IMR-90 (cell line): ENCODE measurements around the gene TAF1B. TPM values are rescaled to one million over a fixed set of nuclear protein-coding genes. Genes with fewer than 3 reads are reported as not detected.

Source experiments
- ATAC-seq: fragments of 200-7000 bp; cut with Tn5 transposase; 2 replicates; pipeline ENCODE4 v1.9.1; 2020; ENCODE audit warnings: low read depth, mild to moderate bottlenecking, moderate library complexity
- BruUV-seq: library from RNA; stranded (reverse); fragments of 400-500 nt; replicated peaks from 2 replicates; lab custom pipeline; 2021; lab: Mats Ljungman, UMichigan
- CTCF ChIA-PET: fragments of 300-600 bp; formaldehyde crosslinking; extraction: SDS; loops from one replicate; lab custom pipeline; 2021; ENCODE audit warnings: antibody characterized with exemption; lab: Yijun Ruan, JAX
- POLR2A ChIA-PET: fragments of 300-600 bp; sonication (Branson Sonifier 250); formaldehyde crosslinking; loops from one replicate; lab custom pipeline; 2022; ENCODE audit warnings: antibody characterized with exemption; ENCODE audit not compliant: unreplicated experiment; lab: Charles Lee
- DNase-seq: peaks from one replicate; pipeline ENCODE4 v3.0.0; 2013
- H2AFZ ChIP-seq: replicated peaks from 2 replicates; pipeline ENCODE3; 2013; ENCODE audit warnings: low read length, mild to moderate bottlenecking; ENCODE audit not compliant: poor library complexity
- H2AK5ac ChIP-seq: 2 replicates; pipeline ENCODE4 v1.6.1; 2013; ENCODE audit warnings: low read depth, low read length, inconsistent platforms
- H2AK9ac ChIP-seq: replicated peaks from 2 replicates; pipeline ENCODE3; 2013; ENCODE audit warnings: mild to moderate bottlenecking, low read depth, low read length, moderate library complexity; ENCODE audit not compliant: poor library complexity
- H2BK120ac ChIP-seq: 2 replicates; pipeline ENCODE4 v1.6.1; 2013; ENCODE audit warnings: low read depth, low read length, inconsistent platforms
- H2BK15ac ChIP-seq: 3 replicates; pipeline ENCODE4 v1.6.1; 2013; ENCODE audit warnings: low read depth, low read length, inconsistent platforms
- H2BK20ac ChIP-seq: 2 replicates; pipeline ENCODE4 v1.6.1; 2013; ENCODE audit warnings: low read depth, mild to moderate bottlenecking, inconsistent platforms, low read length, moderate library complexity
- H2BK5ac ChIP-seq: 2 replicates; pipeline ENCODE4 v1.6.1; 2013; ENCODE audit warnings: mild to moderate bottlenecking, low read depth, low read length, inconsistent platforms; ENCODE audit not compliant: poor library complexity, severe bottlenecking
- H3K14ac ChIP-seq: replicated peaks from 2 replicates; pipeline ENCODE4 v1.6.1; 2013; ENCODE audit warnings: low read depth, low read length, inconsistent platforms
- H3K18ac ChIP-seq: 2 replicates; pipeline ENCODE4 v1.6.1; 2013; ENCODE audit warnings: low read depth, low read length, control low read depth
- H3K23ac ChIP-seq: 2 replicates; pipeline ENCODE4 v1.6.1; 2013; ENCODE audit warnings: low read depth, low read length, inconsistent platforms
- H3K27ac ChIP-seq: 2 replicates; pipeline ENCODE4 v1.5.1; 2013; ENCODE audit warnings: mild to moderate bottlenecking, control low read depth, low read length; ENCODE audit not compliant: insufficient read depth
- H3K27me3 ChIP-seq: 2 replicates; pipeline ENCODE4 v1.6.1; 2013; ENCODE audit warnings: low read length; ENCODE audit not compliant: control insufficient read depth, insufficient read depth
- H3K36me3 ChIP-seq: 2 replicates; pipeline ENCODE4 v1.6.1; 2013; ENCODE audit warnings: low read length, mixed read lengths; ENCODE audit not compliant: control insufficient read depth, insufficient read depth
- H3K4ac ChIP-seq: 2 replicates; pipeline ENCODE4 v1.6.1; 2013; ENCODE audit warnings: low read depth, low read length, inconsistent platforms
- H3K4me1 ChIP-seq: 2 replicates; pipeline ENCODE4 v1.6.1; 2013; ENCODE audit warnings: low read length, mixed read lengths; ENCODE audit not compliant: control insufficient read depth, insufficient read depth
- H3K4me2 ChIP-seq: 2 replicates; pipeline ENCODE4 v1.6.1; 2013; ENCODE audit warnings: low read depth, mild to moderate bottlenecking, control low read depth, low read length, moderate library complexity
- H3K4me3 ChIP-seq: 2 replicates; pipeline ENCODE4 v1.5.1; 2013; ENCODE audit warnings: low read depth, mild to moderate bottlenecking, control low read depth, low read length, moderate library complexity; ENCODE audit not compliant: insufficient read depth
- H3K56ac ChIP-seq: 2 replicates; pipeline ENCODE4 v1.6.1; 2013; ENCODE audit warnings: low read length, inconsistent platforms; ENCODE audit not compliant: insufficient read depth; ENCODE audit errors: extremely low read depth
- H3K79me1 ChIP-seq, 2 experiments: 2 replicates each; pipeline ENCODE4 v1.6.1; 2013; ENCODE audit warnings: low read length in 2 of 2, inconsistent platforms in 1 of 2, low read depth in 1 of 2
- H3K9ac ChIP-seq: 2 replicates; pipeline ENCODE4 v1.6.1; 2013; ENCODE audit warnings: low read depth, low read length, control low read depth
- H3K9me1 ChIP-seq: 2 replicates; pipeline ENCODE4 v1.6.1; 2013; ENCODE audit warnings: low read length, inconsistent platforms; ENCODE audit not compliant: insufficient read depth
- H3K9me3 ChIP-seq: 2 replicates; pipeline ENCODE4 v1.6.1; 2013; ENCODE audit warnings: low read length; ENCODE audit not compliant: control insufficient read depth, insufficient read depth
- H4K20me1 ChIP-seq: 2 replicates; pipeline ENCODE4 v1.6.1; 2013; ENCODE audit warnings: low read length, inconsistent platforms; ENCODE audit not compliant: insufficient read depth
- H4K5ac ChIP-seq: 2 replicates; pipeline ENCODE4 v1.6.1; 2013; ENCODE audit warnings: mild to moderate bottlenecking, low read depth, low read length, control low read depth
- H4K8ac ChIP-seq, 2 experiments: 2 replicates each; pipeline ENCODE4 v1.6.1; 2013; ENCODE audit warnings: low read depth in 2 of 2, low read length in 2 of 2, control low read depth in 1 of 2, inconsistent platforms in 1 of 2
- H4K91ac ChIP-seq: 2 replicates; pipeline ENCODE4 v1.6.1; 2013; ENCODE audit warnings: low read depth, low read length, inconsistent platforms; ENCODE audit not compliant: insufficient read depth
- CEBPB ChIP-seq: IDR thresholded peaks from 2 replicates; pipeline ENCODE4 v1.6.1; 2012; ENCODE audit warnings: low read depth, low read length, improper control_type of control experiment
- CTCF ChIP-seq: conservative IDR thresholded peaks from 2 replicates; pipeline ENCODE4 v1.5.1; 2012; ENCODE audit warnings: mild to moderate bottlenecking, low read depth, low read length, improper control_type of control experiment
- MXI1 ChIP-seq: IDR thresholded peaks from 2 replicates; pipeline ENCODE4 v1.6.1; 2012; ENCODE audit warnings: low read depth, mild to moderate bottlenecking, low read length, moderate library complexity, borderline replicate concordance
- WGBS, 2 experiments: methylation state at CpG; one replicate each; pipeline versions ENCODE4 v1.1.5 to v1.1.7; 2013; ENCODE audit warnings: missing lambda C conversion rate in 2 of 2; ENCODE audit not compliant: insufficient read length in 1 of 2; ENCODE audit errors: extremely low coverage in 2 of 2; 5-methylcytosine and 5-hydroxymethylcytosine counted together
- dilution Hi-C: fragments of 300-500 bp; cut with HindIII; formaldehyde crosslinking; loops from one replicate; pipeline ENCODE4 v1.14.3; 2018; ENCODE audit warnings: low sequenced_read_pairs; ENCODE audit not compliant: unreplicated experiment
- in situ Hi-C: fragments of 300-500 bp; cut with MboI; formaldehyde crosslinking; loops from 3 replicates; pipeline ENCODE4 v1.14.3; 2019; ENCODE audit warnings: low sequenced_read_pairs, inconsistent platforms, mixed read lengths
- intact Hi-C: fragments of 100-400 bp; cut with micrococcal nuclease; formaldehyde crosslinking; loops from 2 replicates; pipeline ENCODE4 v1.10.0; 2022
- polyA plus RNA-seq, 3 experiments: library from polyadenylated mRNA; depleted of rRNA; stranded (reverse); fragments of >200 nt; gene quantifications; 2 replicates each; pipeline ENCODE4 v1.2.3, GENCODE V29; 2012; ENCODE audit warnings: low replicate concordance in 1 of 3
- total RNA-seq: library from RNA; depleted of rRNA; stranded (reverse); fragments of >200 nt; gene quantifications from 2 replicates; pipeline ENCODE4 v1.2.3, GENCODE V29; 2012

The TAF1B gene
- total and polyA plus RNA-seq, 2 of the 4 experiments (the other 2 are of a cell fraction): 8.4 to 19.9 TPM

- in situ Hi-C loops (loop anchor here (5.0 kb wide), 1 partner anchor 250 kb away; no protein-coding TSS in a partner anchor), dilution Hi-C loops (no loop called here), intact Hi-C loops (no loop called here)
- Histone ChIP-seq H3K56ac (no peak overlapping the region), H3K4me3 (no peak overlapping the region), H2AFZ (no peak overlapping the region), H3K4me2 (no peak overlapping the region), H2BK120ac (no peak overlapping the region), H3K27me3 (peaks cover under 1% of the 10 kb centered on the region; the same call in 1 of the 2 replicates), H4K91ac (no peak overlapping the region), H3K14ac (no peak overlapping the region), H3K9ac (no peak overlapping the region), H3K27ac (no peak overlapping the region), H3K23ac (no peak overlapping the region), H3K79me1 (no peaks in the 10 kb centered on the region), H2BK5ac (no peak overlapping the region), H4K20me1 (no peaks in the 10 kb centered on the region; the same call in 1 of the 2 replicates), H2AK5ac (no peak overlapping the region), H3K4me1 (peaks cover 12% of the 10 kb centered on the region), H4K8ac (no peak overlapping the region), H2BK15ac (no peak overlapping the region), H2BK20ac (no peak overlapping the region), H3K9me1 (peaks cover 4% of the 10 kb centered on the region; the same call in 1 of the 2 replicates), H2AK9ac (no peak overlapping the region), H4K5ac (no peak overlapping the region), H3K9me3 (no peaks in the 10 kb centered on the region), H3K36me3 (no peaks in the 10 kb centered on the region), H3K18ac (no peak overlapping the region), H3K4ac (no peak overlapping the region)
- no peak for ATAC-seq
- TF ChIP-seq MXI1 (no peak), CEBPB (no peak), CTCF (no peak)
- DNase-seq: no peak
- POLR2A ChIA-PET: no interaction called here
- CTCF ChIA-PET: interaction anchor here (1.0 to 1.2 kb wide), 2 partner anchors 17 to 26 kb away, joined by 3 read pairs; no protein-coding TSS in a partner anchor
- no TSS peak for BruUV-seq
- no CpG with 5 or more reads among the region's 4 CpGs for WGBS, 2 experiments
Measured at GRCh38 chr2:9797086-9797485, 46.2 kb upstream of the TAF1B start.
